Measurements from ENCODE around the gene RNF20. TPM values are rescaled to one million over a fixed set of nuclear protein-coding genes. Genes with fewer than 3 reads are reported as not detected.

Gene RNF20
- total RNA-seq, 6 experiments from 2014 or later: 38.3 to 43.9 (median 41.5) TPM

DNA sequence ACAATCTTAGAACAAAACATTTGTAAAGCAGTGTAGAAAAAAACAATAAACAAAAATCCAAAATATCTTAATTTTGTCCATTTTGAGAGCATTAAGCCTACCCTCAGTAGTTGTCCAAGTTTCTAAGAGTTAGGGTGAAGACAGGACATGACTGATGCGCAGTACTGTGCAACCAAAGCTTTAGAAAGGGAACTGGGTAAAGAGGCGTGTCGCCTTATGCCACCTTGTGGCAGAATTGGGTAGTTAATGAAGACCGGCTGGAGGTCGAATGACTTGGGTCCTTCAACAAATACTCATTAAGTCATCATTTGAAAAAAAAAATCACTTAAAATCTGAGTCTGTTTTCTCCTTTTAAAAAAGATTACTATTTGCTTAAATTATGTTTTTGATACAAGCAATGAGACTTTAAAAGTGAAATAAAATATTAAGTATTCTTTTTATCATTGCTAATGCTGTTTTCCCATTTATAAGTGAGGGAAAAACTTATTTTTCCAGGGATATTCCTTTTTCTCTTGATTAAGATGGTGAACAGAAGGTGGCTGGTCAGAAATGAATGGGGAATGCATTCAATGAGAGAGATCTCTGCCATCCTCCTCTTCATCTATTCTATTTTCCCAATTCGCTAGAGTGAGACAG lies 3.5 kb upstream of the RNF20 start:
- Mint-ChIP-seq H3K4me3 (no peak overlapping the region), H3K4me1 (ENCODE audit: low read depth) (peaks cover 40% of the 10 kb centered on the region), H3K27ac (no peak overlapping the region)

DNA sequence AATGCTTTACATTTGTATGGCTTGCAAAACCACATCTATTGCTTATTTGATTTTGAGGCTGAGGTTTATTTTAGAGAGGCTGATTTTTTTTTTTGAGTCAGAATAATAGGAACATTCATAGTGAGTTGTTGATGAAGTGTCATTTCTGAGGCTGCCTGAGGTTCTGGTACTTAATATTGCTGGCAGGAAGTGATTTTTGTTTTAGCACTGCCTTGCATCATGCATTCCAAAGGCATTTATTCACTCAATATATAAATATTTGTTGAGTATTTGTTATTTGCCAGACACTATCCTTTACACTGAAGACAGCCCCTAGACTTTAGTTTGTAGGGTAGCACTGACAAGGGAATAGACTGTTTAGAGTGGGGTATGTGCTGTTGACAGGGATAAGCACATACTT lies 2.7 kb downstream of the RNF20 start:
- TF ChIP-seq, protein P1, sequence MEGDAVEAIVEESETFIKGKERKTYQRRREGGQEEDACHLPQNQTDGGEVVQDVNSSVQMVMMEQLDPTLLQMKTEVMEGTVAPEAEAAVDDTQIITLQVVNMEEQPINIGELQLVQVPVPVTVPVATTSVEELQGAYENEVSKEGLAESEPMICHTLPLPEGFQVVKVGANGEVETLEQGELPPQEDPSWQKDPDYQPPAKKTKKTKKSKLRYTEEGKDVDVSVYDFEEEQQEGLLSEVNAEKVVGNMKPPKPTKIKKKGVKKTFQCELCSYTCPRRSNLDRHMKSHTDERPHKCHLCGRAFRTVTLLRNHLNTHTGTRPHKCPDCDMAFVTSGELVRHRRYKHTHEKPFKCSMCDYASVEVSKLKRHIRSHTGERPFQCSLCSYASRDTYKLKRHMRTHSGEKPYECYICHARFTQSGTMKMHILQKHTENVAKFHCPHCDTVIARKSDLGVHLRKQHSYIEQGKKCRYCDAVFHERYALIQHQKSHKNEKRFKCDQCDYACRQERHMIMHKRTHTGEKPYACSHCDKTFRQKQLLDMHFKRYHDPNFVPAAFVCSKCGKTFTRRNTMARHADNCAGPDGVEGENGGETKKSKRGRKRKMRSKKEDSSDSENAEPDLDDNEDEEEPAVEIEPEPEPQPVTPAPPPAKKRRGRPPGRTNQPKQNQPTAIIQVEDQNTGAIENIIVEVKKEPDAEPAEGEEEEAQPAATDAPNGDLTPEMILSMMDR (IDR thresholded peaks at IDR 0.05): no peak
- H3K4me1 Mint-ChIP-seq (ENCODE audit: low read depth): peaks cover 17% of the 10 kb centered on the region
- no peaks in the 10 kb centered on the region; the same call in 1 of the 2 replicates for H3K27me3 Mint-ChIP-seq (ENCODE audit: insufficient read depth)
- 0 out of 2 replicates have a peak, but pooled peaks cover 5% of the 10 kb centered on the region for H3K36me3 Mint-ChIP-seq (ENCODE audit: low read depth)
- no peak for DNase-seq
- H3K27ac Mint-ChIP-seq: peak overlapping the region; percentile 58; the same call in 1 of the 2 replicates
- H3K9me3 Mint-ChIP-seq: no peaks in the 10 kb centered on the region
- no peak overlapping the region for H3K4me3 Mint-ChIP-seq

More for the DNA sequence above, 3.5 kb upstream of the RNF20 start:
- Mint-ChIP-seq H3K9me3 (no peaks in the 10 kb centered on the region), H3K27me3 (ENCODE audit: insufficient read depth) (no peaks in the 10 kb centered on the region; the same call in 1 of the 2 replicates), H3K36me3 (ENCODE audit: low read depth) (0 out of 2 replicates have a peak, but pooled peaks cover under 1% of the 10 kb centered on the region)
- TF ChIP-seq, protein P1 (IDR thresholded peaks at IDR 0.05): peak; percentile 95
- peak; percentile 75 for DNase-seq

GRCh38 chr9:101536938-101537337 lies 3.3 kb downstream of the RNF20 start:
- Mint-ChIP-seq H3K9me3 (no peaks in the 10 kb centered on the region), H3K27ac (no peak overlapping the region), H3K36me3 (ENCODE audit: low read depth) (0 out of 2 replicates have a peak, but pooled peaks cover 5% of the 10 kb centered on the region), H3K27me3 (ENCODE audit: insufficient read depth) (no peaks in the 10 kb centered on the region; the same call in 1 of the 2 replicates), H3K4me3 (no peak overlapping the region), H3K4me1 (ENCODE audit: low read depth) (peaks cover 17% of the 10 kb centered on the region)
- DNase-seq: no peak
- TF ChIP-seq, protein P1 (IDR thresholded peaks at IDR 0.05): no peak

DNA sequence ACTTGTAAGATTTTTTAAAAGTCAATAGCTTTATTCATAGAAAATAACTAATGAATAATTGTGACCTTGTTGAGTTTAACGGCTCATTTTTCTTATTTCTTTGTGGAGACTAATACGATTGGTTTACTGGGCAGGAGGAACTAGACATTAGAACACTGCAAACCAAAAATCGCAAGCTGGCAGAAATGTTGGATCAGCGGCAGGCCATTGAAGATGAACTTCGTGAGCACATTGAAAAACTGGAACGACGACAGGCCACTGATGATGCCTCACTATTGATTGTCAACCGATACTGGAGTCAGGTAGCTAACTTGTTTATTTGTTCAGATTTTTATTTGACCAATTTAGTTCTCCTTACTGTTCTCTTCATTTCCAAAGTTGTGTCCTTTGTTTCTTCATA lies 6.4 kb downstream of the RNF20 start:
- no peak overlapping the region for H3K4me3 Mint-ChIP-seq
- no peak overlapping the region for H3K27ac Mint-ChIP-seq
- H3K36me3 Mint-ChIP-seq (ENCODE audit: low read depth): 0 out of 2 replicates have a peak, but pooled peaks cover 5% of the 10 kb centered on the region
- no peak for DNase-seq
- H3K9me3 Mint-ChIP-seq: no peaks in the 10 kb centered on the region
- TF ChIP-seq, protein P1 (IDR thresholded peaks at IDR 0.05): no peak
- H3K27me3 Mint-ChIP-seq (ENCODE audit: insufficient read depth): no peaks in the 10 kb centered on the region
- H3K4me1 Mint-ChIP-seq (ENCODE audit: low read depth): no peaks in the 10 kb centered on the region

GRCh38 chr9:101543098-101543735 lies 9.6 kb downstream of the RNF20 start:
- Mint-ChIP-seq H3K4me3 (no peak overlapping the region), H3K4me1 (ENCODE audit: low read depth) (no peaks in the 10 kb centered on the region), H3K27me3 (ENCODE audit: insufficient read depth) (no peaks in the 10 kb centered on the region), H3K9me3 (no peaks in the 10 kb centered on the region), H3K27ac (no peak overlapping the region), H3K36me3 (ENCODE audit: low read depth) (peaks cover 23% of the 10 kb centered on the region)
- TF ChIP-seq, protein P1 (IDR thresholded peaks at IDR 0.05): no peak
- DNase-seq: no peak
